ENCODE data around the gene MICAL1. TPM values are rescaled to one million over a fixed set of nuclear protein-coding genes. Genes with fewer than 3 reads are reported as not detected.
"Not testable (repeated sequence)": the region's sequence is repeated elsewhere in the genome, so short reads cannot be mapped to it uniquely, and the experiment has no call there.

MICAL1 gene
- total RNA-seq, 1 experiment from 2014 or later = 151 TPM

- DNase-seq (ENCODE audit: low read depth) = no peak
Observed at GRCh38 chr6:109477184-109477583, 21.6 kb upstream of the MICAL1 start.

- no peak for DNase-seq (ENCODE audit: low read depth)
Observed at GRCh38 chr6:109475625-109476024, 20.1 kb upstream of the MICAL1 start.

GRCh38 chr6:109474995-109475394 is 19.4 kb upstream of the MICAL1 start:
- DNase-seq (ENCODE audit: low read depth) = no peak

- no peak for DNase-seq (ENCODE audit: low read depth)
Observed at GRCh38 chr6:109473120-109473519, 17.5 kb upstream of the MICAL1 start.

GRCh38 chr6:109472132-109472995 is 16.8 kb upstream of the MICAL1 start:
- no peak for DNase-seq (ENCODE audit: low read depth)

GRCh38 chr6:109471105-109471810 is 15.7 kb upstream of the MICAL1 start:
- DNase-seq (ENCODE audit: low read depth) = no peak

GRCh38 chr6:109469591-109470189 is 14.1 kb upstream of the MICAL1 start:
- no peak for DNase-seq (ENCODE audit: low read depth)

GRCh38 chr6:109467696-109468095 is 12.1 kb upstream of the MICAL1 start:
- DNase-seq (ENCODE audit: low read depth) = no peak

GRCh38 chr6:109466212-109466923 is 10.8 kb upstream of the MICAL1 start:
- no peak for DNase-seq (ENCODE audit: low read depth)

- no peak for DNase-seq (ENCODE audit: low read depth)
Observed at GRCh38 chr6:109465772-109466171, 10.2 kb upstream of the MICAL1 start.

GRCh38 chr6:109461733-109462526 is 6.4 kb upstream of the MICAL1 start:
- DNase-seq (ENCODE audit: low read depth) = no peak

GRCh38 chr6:109461205-109461604 is 5.6 kb upstream of the MICAL1 start:
- not testable (repeated sequence) for DNase-seq (ENCODE audit: low read depth)

- no peak for DNase-seq (ENCODE audit: low read depth)
Observed at GRCh38 chr6:109460161-109460829, 4.7 kb upstream of the MICAL1 start.

GRCh38 chr6:109458774-109459531 is 3.4 kb upstream of the MICAL1 start:
- peak; percentile 42 for DNase-seq (ENCODE audit: low read depth)

GRCh38 chr6:109457562-109457996 is 2.0 kb upstream of the MICAL1 start:
- DNase-seq (ENCODE audit: low read depth) = no peak

GRCh38 chr6:109456710-109457561 is 1.4 kb upstream of the MICAL1 start:
- peak; percentile 67 for DNase-seq (ENCODE audit: low read depth)

- no peak for DNase-seq (ENCODE audit: low read depth)
Observed at GRCh38 chr6:109456111-109456583, 575 bp upstream of the MICAL1 start.

Data from LHCN-M2 (cell line).